Keratinocyte (primary cell): ENCODE measurements around the gene AP5Z1. TPM values are rescaled to one million over a fixed set of nuclear protein-coding genes. Genes with fewer than 3 reads are reported as not detected.

ENCODE experiments used
- DNase-seq: peaks from one replicate; pipeline ENCODE4 v3.0.0-alpha.2; 2011; ENCODE audit warnings: low read depth, missing footprints, low spot score
- FAIRE-seq: peaks from 2 replicates; lab custom pipeline; 2011; peaks lifted over from hg19 to GRCh38; lab: Jason Lieb, UNC
- H2AFZ ChIP-seq: 2 replicates; pipeline ENCODE4 v1.6.0; 2012; ENCODE audit warnings: low read length, control low read depth, inconsistent platforms; ENCODE audit not compliant: control insufficient read depth
- H3K27ac ChIP-seq: 2 replicates; pipeline ENCODE4 v1.5.1; 2011; ENCODE audit warnings: low read length; ENCODE audit not compliant: control insufficient read depth, insufficient read depth
- H3K27me3 ChIP-seq: 3 replicates; pipeline ENCODE4 v1.6.0; 2011; ENCODE audit warnings: low read length; ENCODE audit not compliant: control insufficient read depth, insufficient read depth; ENCODE audit errors: extremely low read depth
- H3K36me3 ChIP-seq, 2 experiments: 2 replicates in 1 of 2; 3 replicates in 1 of 2; pipeline ENCODE4 v1.5.1; 2011; ENCODE audit warnings: low read length in 2 of 2, mild to moderate bottlenecking in 1 of 2; ENCODE audit not compliant: control insufficient read depth in 2 of 2, insufficient read depth in 2 of 2; ENCODE audit errors: extremely low read depth in 1 of 2
- H3K4me1 ChIP-seq: 3 replicates; pipeline ENCODE4 v1.5.1; 2011; ENCODE audit warnings: low read length; ENCODE audit not compliant: control insufficient read depth, insufficient read depth; ENCODE audit errors: extremely low read depth
- H3K4me2 ChIP-seq: 3 replicates; pipeline ENCODE4 v1.6.0; 2011; ENCODE audit warnings: low read depth, low read length; ENCODE audit not compliant: control insufficient read depth, insufficient read depth; ENCODE audit errors: extremely low read depth
- H3K4me3 ChIP-seq, 3 experiments: fragments of 200-600 bp in 1 of 3; sonication (generic) in 1 of 3; 2 replicates in 2 of 3; 3 replicates in 1 of 3; pipeline ENCODE4 v1.5.1; 2011 to 2016; ENCODE audit warnings: low read length in 3 of 3, mild to moderate bottlenecking in 3 of 3, control low read depth in 2 of 3, inconsistent platforms in 1 of 3, low read depth in 1 of 3, mixed read lengths in 1 of 3, mixed run types in 1 of 3, moderate library complexity in 1 of 3; ENCODE audit not compliant: control insufficient read depth in 2 of 3, insufficient read depth in 2 of 3; ENCODE audit errors: extremely low read depth in 1 of 3
- H3K79me2 ChIP-seq: 2 replicates; pipeline ENCODE4 v1.6.0; 2012; ENCODE audit warnings: low read length; ENCODE audit not compliant: control insufficient read depth, insufficient read depth
- H3K9ac ChIP-seq: 3 replicates; pipeline ENCODE4 v1.6.0; 2011; ENCODE audit warnings: low read length; ENCODE audit not compliant: control insufficient read depth, insufficient read depth; ENCODE audit errors: extremely low read depth
- H3K9me1 ChIP-seq: 3 replicates; pipeline ENCODE4 v1.6.0; 2011; ENCODE audit warnings: low read length; ENCODE audit not compliant: control insufficient read depth, insufficient read depth; ENCODE audit errors: extremely low read depth
- H3K9me3 ChIP-seq: 2 replicates; pipeline ENCODE4 v1.5.1; 2012; ENCODE audit warnings: low read depth, low read length; ENCODE audit not compliant: control insufficient read depth
- H4K20me1 ChIP-seq: 3 replicates; pipeline ENCODE4 v1.6.0; 2011; ENCODE audit warnings: low read length; ENCODE audit not compliant: control insufficient read depth, insufficient read depth; ENCODE audit errors: extremely low read depth
- EZH2 ChIP-seq: IDR thresholded peaks from one replicate; pipeline ENCODE4 v1.6.1; 2012; ENCODE audit warnings: inconsistent platforms, mild to moderate bottlenecking, low read length, moderate library complexity
- dilution Hi-C: fragments of 300-500 bp; cut with MboI; formaldehyde crosslinking; loops from one replicate; pipeline ENCODE4 v1.7.0; 2020; ENCODE audit warnings: low sequenced_read_pairs; ENCODE audit not compliant: extremely low pct_ligation_motif_present
- polyA plus RNA-seq, 5 experiments: library from polyadenylated mRNA; depleted of rRNA in 3 of 5; stranded (reverse) in 3 of 5; stranded (forward) in 1 of 5; unstranded in 1 of 5; fragments of >200 nt; gene quantifications; 1 replicate in 1 of 5; 2 replicates in 3 of 5; 3 replicates in 1 of 5; pipeline versions ENCODE4 v1.2.1 to v1.2.3, GENCODE V29; 2011 to 2012; ENCODE audit warnings: missing spikeins in 2 of 5, low read depth in 1 of 5, low replicate concordance in 1 of 5
- TF ChIP-seq, protein P1 (sequence below), 3 experiments: IDR thresholded peaks in 1 of 3; conservative IDR thresholded peaks in 1 of 3; optimal IDR thresholded peaks in 1 of 3; 2 replicates in 2 of 3; 3 replicates in 1 of 3; pipeline versions ENCODE3 to v1.5.1; 2011; ENCODE audit warnings: low read length in 3 of 3, mild to moderate bottlenecking in 3 of 3, moderate library complexity in 2 of 3, control low read depth in 1 of 3, inconsistent platforms in 1 of 3; ENCODE audit not compliant: insufficient read depth in 2 of 3; ENCODE audit errors: extremely low read depth in 1 of 3

Gene AP5Z1
- polyA plus RNA-seq, 1 donor (not counting 4 experiments of a cell fraction or from before 2014, with no cell fraction given): 12.6 TPM

DNA sequence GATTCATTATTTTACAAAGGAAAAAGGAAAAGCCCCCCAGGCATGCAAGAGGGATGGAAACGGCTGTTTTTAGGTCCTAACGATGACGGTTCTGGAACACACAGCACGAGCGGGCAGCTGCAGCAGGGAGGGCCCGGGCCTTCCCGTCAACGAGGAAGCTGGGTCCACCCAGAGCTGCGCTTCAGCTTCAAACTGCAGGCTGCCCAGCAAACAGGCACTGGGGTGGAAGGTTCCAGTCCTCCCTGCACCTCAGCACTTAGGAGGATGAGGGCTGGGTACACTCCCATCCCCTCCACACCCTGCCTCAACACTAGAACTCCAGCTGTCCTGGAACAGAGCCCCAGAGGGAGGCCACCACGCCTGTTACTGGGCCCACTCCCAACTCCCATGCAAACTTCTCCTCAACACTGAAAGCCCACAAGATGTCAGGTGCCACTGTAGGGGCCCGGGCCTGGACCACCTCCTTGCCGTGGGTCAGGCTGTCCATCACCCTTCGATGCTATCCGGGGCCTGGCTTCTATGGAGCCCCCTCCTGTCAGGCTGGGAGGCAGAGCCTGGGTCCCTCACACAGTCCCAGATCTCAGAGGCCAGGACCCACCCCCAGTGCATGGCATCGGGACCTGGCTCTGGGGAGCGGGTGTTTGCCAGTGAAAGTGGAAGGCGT lies 53.4 kb downstream of the AP5Z1 start:
- dilution Hi-C loops: no loop called here
- no peaks in the 10 kb centered on the region for H3K4me1 ChIP-seq

DNA sequence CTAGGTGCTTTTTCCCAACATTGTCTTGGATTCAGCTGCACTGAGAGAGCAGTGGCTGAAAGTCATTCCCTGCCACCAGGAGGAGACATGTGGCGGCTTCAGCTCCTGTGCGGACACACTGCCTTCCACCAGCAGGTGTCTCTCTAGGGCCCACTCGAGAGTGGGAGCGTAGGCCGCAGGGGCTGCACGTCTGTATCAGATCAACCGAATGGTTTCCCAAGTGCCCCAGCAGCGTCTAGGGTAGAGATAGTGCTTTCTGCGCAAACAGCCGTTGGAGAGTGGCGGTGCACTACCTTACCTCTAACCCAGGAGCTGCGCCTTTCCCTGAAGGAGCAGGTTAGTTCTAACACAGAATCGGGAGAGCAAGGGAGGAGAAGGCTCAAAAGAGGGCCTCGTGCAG lies 54.8 kb downstream of the AP5Z1 start:
- no peak overlapping the region for H3K27ac ChIP-seq
- no peak overlapping the region for H2AFZ ChIP-seq
- FAIRE-seq: no peak
- H3K4me2 ChIP-seq: no peak overlapping the region
- H3K79me2 ChIP-seq: no peaks in the 10 kb centered on the region
- H3K4me3 ChIP-seq: no peak overlapping the region
- no peak for DNase-seq
- no peaks in the 10 kb centered on the region for H3K36me3 ChIP-seq
- H3K4me1 ChIP-seq: no peaks in the 10 kb centered on the region
- dilution Hi-C loops: no loop called here
- no peaks in the 10 kb centered on the region for H3K27me3 ChIP-seq
- H3K9me3 ChIP-seq: no peaks in the 10 kb centered on the region
- no peaks in the 10 kb centered on the region for H4K20me1 ChIP-seq
- no peak overlapping the region for H3K9ac ChIP-seq
- H3K9me1 ChIP-seq: no peaks in the 10 kb centered on the region
- no peak for TF ChIP-seq EZH2
- TF ChIP-seq, protein P1, sequence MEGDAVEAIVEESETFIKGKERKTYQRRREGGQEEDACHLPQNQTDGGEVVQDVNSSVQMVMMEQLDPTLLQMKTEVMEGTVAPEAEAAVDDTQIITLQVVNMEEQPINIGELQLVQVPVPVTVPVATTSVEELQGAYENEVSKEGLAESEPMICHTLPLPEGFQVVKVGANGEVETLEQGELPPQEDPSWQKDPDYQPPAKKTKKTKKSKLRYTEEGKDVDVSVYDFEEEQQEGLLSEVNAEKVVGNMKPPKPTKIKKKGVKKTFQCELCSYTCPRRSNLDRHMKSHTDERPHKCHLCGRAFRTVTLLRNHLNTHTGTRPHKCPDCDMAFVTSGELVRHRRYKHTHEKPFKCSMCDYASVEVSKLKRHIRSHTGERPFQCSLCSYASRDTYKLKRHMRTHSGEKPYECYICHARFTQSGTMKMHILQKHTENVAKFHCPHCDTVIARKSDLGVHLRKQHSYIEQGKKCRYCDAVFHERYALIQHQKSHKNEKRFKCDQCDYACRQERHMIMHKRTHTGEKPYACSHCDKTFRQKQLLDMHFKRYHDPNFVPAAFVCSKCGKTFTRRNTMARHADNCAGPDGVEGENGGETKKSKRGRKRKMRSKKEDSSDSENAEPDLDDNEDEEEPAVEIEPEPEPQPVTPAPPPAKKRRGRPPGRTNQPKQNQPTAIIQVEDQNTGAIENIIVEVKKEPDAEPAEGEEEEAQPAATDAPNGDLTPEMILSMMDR (optimal IDR thresholded peaks at IDR 0.05 in 1 of 3, IDR thresholded peaks at IDR 0.05 in 1 of 3, conservative IDR thresholded peaks at IDR 0.05 in 1 of 3; ENCODE audit: extremely low read depth in 1 of 3, insufficient read depth in 2 of 3, low read length in 3 of 3): peak; percentile 28 to 51 (median 36)

More for the DNA sequence above, 53.4 kb downstream of the AP5Z1 start:
- TF ChIP-seq, protein P1 (optimal IDR thresholded peaks at IDR 0.05 in 1 of 3, IDR thresholded peaks at IDR 0.05 in 1 of 3, conservative IDR thresholded peaks at IDR 0.05 in 1 of 3; ENCODE audit: extremely low read depth in 1 of 3, insufficient read depth in 2 of 3, low read length in 3 of 3): no peak
- TF ChIP-seq EZH2: no peak
- Histone ChIP-seq H3K9me1 (no peaks in the 10 kb centered on the region), H3K36me3 (no peaks in the 10 kb centered on the region), H3K27ac (no peak overlapping the region), H3K9ac (no peak overlapping the region), H3K4me2 (no peak overlapping the region), H3K9me3 (no peaks in the 10 kb centered on the region), H3K79me2 (no peaks in the 10 kb centered on the region), H3K4me3 (no peak overlapping the region), H4K20me1 (no peaks in the 10 kb centered on the region), H3K27me3 (no peaks in the 10 kb centered on the region), H2AFZ (no peak overlapping the region)
- FAIRE-seq (no peak), DNase-seq (no peak)
